ENCODE measurements around the gene PWP2.
"Not testable (repeated sequence)": the region's sequence is repeated elsewhere in the genome, so short reads cannot be mapped to it uniquely, and the experiment has no call there.

Gene PWP2

GRCh38 chr21:44133715-44134057 is 26.5 kb downstream of the PWP2 start:
- H3K36me3 ChIP-seq (ENCODE audit: control insufficient read depth, insufficient read depth, low read length); H3K9me3 ChIP-seq (ENCODE audit: control insufficient read depth, low read length); H3K27ac ChIP-seq (ENCODE audit: insufficient read depth, low read length, poor library complexity, severe bottlenecking); H3K4me3 ChIP-seq (ENCODE audit: insufficient read depth, low read depth, low read length, poor library complexity, severe bottlenecking); H3K27me3 ChIP-seq (replicated peaks; ENCODE audit: control insufficient read depth, insufficient read depth, low read length, poor library complexity, severe bottlenecking); H3K4me1 ChIP-seq (ENCODE audit: control insufficient read depth, insufficient read depth, low read length, poor library complexity, severe bottlenecking); DNase-seq: not testable (repeated sequence)

GRCh38 chr21:44134732-44135131 is 27.5 kb downstream of the PWP2 start:
- H3K27me3 ChIP-seq (replicated peaks; ENCODE audit: control insufficient read depth, insufficient read depth, low read length, poor library complexity, severe bottlenecking); H3K27ac ChIP-seq (ENCODE audit: insufficient read depth, low read length, poor library complexity, severe bottlenecking); H3K4me1 ChIP-seq (ENCODE audit: control insufficient read depth, insufficient read depth, low read length, poor library complexity, severe bottlenecking); H3K36me3 ChIP-seq (ENCODE audit: control insufficient read depth, insufficient read depth, low read length); H3K9me3 ChIP-seq (ENCODE audit: control insufficient read depth, low read length); DNase-seq; H3K4me3 ChIP-seq (ENCODE audit: insufficient read depth, low read depth, low read length, poor library complexity, severe bottlenecking): not testable (repeated sequence)

GRCh38 chr21:44138039-44138438 is 30.8 kb downstream of the PWP2 start:
- H3K27ac ChIP-seq (ENCODE audit: insufficient read depth, low read length, poor library complexity, severe bottlenecking); H3K27me3 ChIP-seq (replicated peaks; ENCODE audit: control insufficient read depth, insufficient read depth, low read length, poor library complexity, severe bottlenecking); H3K9me3 ChIP-seq (ENCODE audit: control insufficient read depth, low read length); DNase-seq; H3K4me3 ChIP-seq (ENCODE audit: insufficient read depth, low read depth, low read length, poor library complexity, severe bottlenecking); H3K36me3 ChIP-seq (ENCODE audit: control insufficient read depth, insufficient read depth, low read length); H3K4me1 ChIP-seq (ENCODE audit: control insufficient read depth, insufficient read depth, low read length, poor library complexity, severe bottlenecking): not testable (repeated sequence)

- not testable (repeated sequence) for H3K36me3 ChIP-seq (ENCODE audit: control insufficient read depth, insufficient read depth, low read length); H3K4me1 ChIP-seq (ENCODE audit: control insufficient read depth, insufficient read depth, low read length, poor library complexity, severe bottlenecking); DNase-seq; H3K27me3 ChIP-seq (replicated peaks; ENCODE audit: control insufficient read depth, insufficient read depth, low read length, poor library complexity, severe bottlenecking); H3K9me3 ChIP-seq (ENCODE audit: control insufficient read depth, low read length); H3K4me3 ChIP-seq (ENCODE audit: insufficient read depth, low read depth, low read length, poor library complexity, severe bottlenecking)
- H3K27ac ChIP-seq (ENCODE audit: insufficient read depth, low read length, poor library complexity, severe bottlenecking): peak overlapping the region; percentile 53
Measured at GRCh38 chr21:44139787-44140551, 32.8 kb downstream of the PWP2 start.

GRCh38 chr21:44140552-44140932 is 33.3 kb downstream of the PWP2 start:
- H3K27me3 ChIP-seq (replicated peaks; ENCODE audit: control insufficient read depth, insufficient read depth, low read length, poor library complexity, severe bottlenecking); H3K27ac ChIP-seq (ENCODE audit: insufficient read depth, low read length, poor library complexity, severe bottlenecking); H3K4me1 ChIP-seq (ENCODE audit: control insufficient read depth, insufficient read depth, low read length, poor library complexity, severe bottlenecking); H3K9me3 ChIP-seq (ENCODE audit: control insufficient read depth, low read length); DNase-seq; H3K4me3 ChIP-seq (ENCODE audit: insufficient read depth, low read depth, low read length, poor library complexity, severe bottlenecking); H3K36me3 ChIP-seq (ENCODE audit: control insufficient read depth, insufficient read depth, low read length): not testable (repeated sequence)

GRCh38 chr21:44142470-44142869 is 35.3 kb downstream of the PWP2 start:
- H3K9me3 ChIP-seq (ENCODE audit: control insufficient read depth, low read length); H3K27ac ChIP-seq (ENCODE audit: insufficient read depth, low read length, poor library complexity, severe bottlenecking); DNase-seq: not testable (repeated sequence)

GRCh38 chr21:44143380-44143779 is 36.2 kb downstream of the PWP2 start:
- not testable (repeated sequence) for H3K27me3 ChIP-seq (replicated peaks; ENCODE audit: control insufficient read depth, insufficient read depth, low read length, poor library complexity, severe bottlenecking); H3K36me3 ChIP-seq (ENCODE audit: control insufficient read depth, insufficient read depth, low read length); H3K9me3 ChIP-seq (ENCODE audit: control insufficient read depth, low read length); H3K4me3 ChIP-seq (ENCODE audit: insufficient read depth, low read depth, low read length, poor library complexity, severe bottlenecking); H3K27ac ChIP-seq (ENCODE audit: insufficient read depth, low read length, poor library complexity, severe bottlenecking); H3K4me1 ChIP-seq (ENCODE audit: control insufficient read depth, insufficient read depth, low read length, poor library complexity, severe bottlenecking); DNase-seq

More at GRCh38 chr21:44142470-44142869, 35.3 kb downstream of the PWP2 start:
- not testable (repeated sequence) for H3K4me3 ChIP-seq (ENCODE audit: insufficient read depth, low read depth, low read length, poor library complexity, severe bottlenecking); H3K36me3 ChIP-seq (ENCODE audit: control insufficient read depth, insufficient read depth, low read length); H3K27me3 ChIP-seq (replicated peaks; ENCODE audit: control insufficient read depth, insufficient read depth, low read length, poor library complexity, severe bottlenecking); H3K4me1 ChIP-seq (ENCODE audit: control insufficient read depth, insufficient read depth, low read length, poor library complexity, severe bottlenecking)

GRCh38 chr21:44143996-44144395 is 36.8 kb downstream of the PWP2 start:
- not testable (repeated sequence) for H3K4me3 ChIP-seq (ENCODE audit: insufficient read depth, low read depth, low read length, poor library complexity, severe bottlenecking); H3K9me3 ChIP-seq (ENCODE audit: control insufficient read depth, low read length); H3K27me3 ChIP-seq (replicated peaks; ENCODE audit: control insufficient read depth, insufficient read depth, low read length, poor library complexity, severe bottlenecking); H3K27ac ChIP-seq (ENCODE audit: insufficient read depth, low read length, poor library complexity, severe bottlenecking); H3K36me3 ChIP-seq (ENCODE audit: control insufficient read depth, insufficient read depth, low read length); H3K4me1 ChIP-seq (ENCODE audit: control insufficient read depth, insufficient read depth, low read length, poor library complexity, severe bottlenecking); DNase-seq

GRCh38 chr21:44144784-44145602 is 37.8 kb downstream of the PWP2 start:
- not testable (repeated sequence) for H3K4me3 ChIP-seq (ENCODE audit: insufficient read depth, low read depth, low read length, poor library complexity, severe bottlenecking); H3K27ac ChIP-seq (ENCODE audit: insufficient read depth, low read length, poor library complexity, severe bottlenecking); H3K27me3 ChIP-seq (replicated peaks; ENCODE audit: control insufficient read depth, insufficient read depth, low read length, poor library complexity, severe bottlenecking); DNase-seq; H3K4me1 ChIP-seq (ENCODE audit: control insufficient read depth, insufficient read depth, low read length, poor library complexity, severe bottlenecking); H3K36me3 ChIP-seq (ENCODE audit: control insufficient read depth, insufficient read depth, low read length); H3K9me3 ChIP-seq (ENCODE audit: control insufficient read depth, low read length)

- H3K27ac ChIP-seq (ENCODE audit: insufficient read depth, low read length, poor library complexity, severe bottlenecking); H3K4me3 ChIP-seq (ENCODE audit: insufficient read depth, low read depth, low read length, poor library complexity, severe bottlenecking); H3K36me3 ChIP-seq (ENCODE audit: control insufficient read depth, insufficient read depth, low read length); H3K9me3 ChIP-seq (ENCODE audit: control insufficient read depth, low read length); DNase-seq; H3K27me3 ChIP-seq (replicated peaks; ENCODE audit: control insufficient read depth, insufficient read depth, low read length, poor library complexity, severe bottlenecking); H3K4me1 ChIP-seq (ENCODE audit: control insufficient read depth, insufficient read depth, low read length, poor library complexity, severe bottlenecking): not testable (repeated sequence)
Measured at GRCh38 chr21:44145616-44146015, 38.4 kb downstream of the PWP2 start.
